PC-9 (cell line): ENCODE data around the gene NALCN.

ENCODE experiments used
- EZH2 ChIP-seq: fragments of 200-600 bp; sonication (generic); IDR thresholded peaks from 2 replicates; pipeline ENCODE4 v1.8.0; 2017; ENCODE audit warnings: antibody characterized with exemption, low read depth
- TF ChIP-seq, protein P1 (sequence below): fragments of 200-600 bp; sonication (generic); conservative IDR thresholded peaks from 2 replicates; pipeline ENCODE4 v1.6.1; 2017; ENCODE audit warnings: mixed run types, antibody characterized with exemption, mild to moderate bottlenecking, moderate library complexity

DNA sequence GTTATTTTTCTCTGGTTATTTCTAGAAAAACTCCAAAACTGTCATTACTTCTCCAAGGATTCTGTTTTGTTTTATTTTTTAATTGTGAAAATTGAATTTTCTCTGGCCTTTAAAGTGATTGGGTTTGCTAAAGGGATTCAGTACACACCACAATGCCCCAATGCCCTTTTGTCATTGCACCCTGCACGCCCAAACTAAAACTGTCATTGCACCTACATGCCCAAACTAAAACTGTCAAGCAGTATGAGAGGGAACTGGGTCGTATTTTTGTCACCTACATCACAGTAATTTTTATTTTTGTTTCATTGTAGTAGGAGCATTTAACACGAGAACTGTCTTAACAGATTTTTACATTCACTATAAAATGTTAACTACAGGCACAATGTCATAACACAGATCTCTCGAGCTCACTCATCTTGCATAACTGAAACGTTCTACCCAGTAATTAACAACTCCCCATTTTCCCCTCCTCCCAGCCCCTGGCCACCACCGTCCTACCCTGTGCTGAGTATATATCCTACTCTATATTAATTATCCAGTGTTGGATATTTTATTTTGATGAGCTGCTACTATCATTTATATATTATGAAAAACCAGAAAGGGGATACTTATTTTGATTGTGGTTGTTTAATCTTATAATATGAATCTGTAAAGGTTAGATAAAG is 7.2 kb downstream of the NALCN start:
- TF ChIP-seq, protein P1, sequence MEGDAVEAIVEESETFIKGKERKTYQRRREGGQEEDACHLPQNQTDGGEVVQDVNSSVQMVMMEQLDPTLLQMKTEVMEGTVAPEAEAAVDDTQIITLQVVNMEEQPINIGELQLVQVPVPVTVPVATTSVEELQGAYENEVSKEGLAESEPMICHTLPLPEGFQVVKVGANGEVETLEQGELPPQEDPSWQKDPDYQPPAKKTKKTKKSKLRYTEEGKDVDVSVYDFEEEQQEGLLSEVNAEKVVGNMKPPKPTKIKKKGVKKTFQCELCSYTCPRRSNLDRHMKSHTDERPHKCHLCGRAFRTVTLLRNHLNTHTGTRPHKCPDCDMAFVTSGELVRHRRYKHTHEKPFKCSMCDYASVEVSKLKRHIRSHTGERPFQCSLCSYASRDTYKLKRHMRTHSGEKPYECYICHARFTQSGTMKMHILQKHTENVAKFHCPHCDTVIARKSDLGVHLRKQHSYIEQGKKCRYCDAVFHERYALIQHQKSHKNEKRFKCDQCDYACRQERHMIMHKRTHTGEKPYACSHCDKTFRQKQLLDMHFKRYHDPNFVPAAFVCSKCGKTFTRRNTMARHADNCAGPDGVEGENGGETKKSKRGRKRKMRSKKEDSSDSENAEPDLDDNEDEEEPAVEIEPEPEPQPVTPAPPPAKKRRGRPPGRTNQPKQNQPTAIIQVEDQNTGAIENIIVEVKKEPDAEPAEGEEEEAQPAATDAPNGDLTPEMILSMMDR = no peak
- TF ChIP-seq EZH2 = no peak
